ENCODE measurements around the gene KLHL29. TPM values are rescaled to one million over a fixed set of nuclear protein-coding genes. Genes with fewer than 3 reads are reported as not detected.

KLHL29 gene
- total and polyA plus RNA-seq, 2 experiments from 2014 or later: 1.5 to 6.5 TPM

DNA sequence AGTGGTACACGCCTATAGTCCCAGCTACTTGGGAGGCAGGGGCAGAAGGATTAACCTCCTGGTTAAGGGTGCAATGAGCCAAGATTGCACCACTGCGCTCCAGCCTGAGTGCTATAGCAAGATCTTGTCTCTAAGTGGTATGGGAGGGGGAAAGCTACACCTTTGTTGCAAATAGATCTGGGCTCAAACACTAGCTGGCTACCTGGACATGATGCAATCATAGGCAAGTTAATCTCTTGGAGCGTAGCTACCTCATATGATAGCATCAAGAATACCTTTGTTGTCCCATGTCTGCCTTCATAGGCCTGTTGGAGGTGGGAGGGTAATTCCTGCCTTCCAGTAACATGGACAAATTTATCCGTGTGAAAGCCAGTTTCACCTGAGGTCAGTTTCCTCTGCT lies 15.7 kb downstream of the KLHL29 start (continued):
- TF ChIP-seq, protein P1, sequence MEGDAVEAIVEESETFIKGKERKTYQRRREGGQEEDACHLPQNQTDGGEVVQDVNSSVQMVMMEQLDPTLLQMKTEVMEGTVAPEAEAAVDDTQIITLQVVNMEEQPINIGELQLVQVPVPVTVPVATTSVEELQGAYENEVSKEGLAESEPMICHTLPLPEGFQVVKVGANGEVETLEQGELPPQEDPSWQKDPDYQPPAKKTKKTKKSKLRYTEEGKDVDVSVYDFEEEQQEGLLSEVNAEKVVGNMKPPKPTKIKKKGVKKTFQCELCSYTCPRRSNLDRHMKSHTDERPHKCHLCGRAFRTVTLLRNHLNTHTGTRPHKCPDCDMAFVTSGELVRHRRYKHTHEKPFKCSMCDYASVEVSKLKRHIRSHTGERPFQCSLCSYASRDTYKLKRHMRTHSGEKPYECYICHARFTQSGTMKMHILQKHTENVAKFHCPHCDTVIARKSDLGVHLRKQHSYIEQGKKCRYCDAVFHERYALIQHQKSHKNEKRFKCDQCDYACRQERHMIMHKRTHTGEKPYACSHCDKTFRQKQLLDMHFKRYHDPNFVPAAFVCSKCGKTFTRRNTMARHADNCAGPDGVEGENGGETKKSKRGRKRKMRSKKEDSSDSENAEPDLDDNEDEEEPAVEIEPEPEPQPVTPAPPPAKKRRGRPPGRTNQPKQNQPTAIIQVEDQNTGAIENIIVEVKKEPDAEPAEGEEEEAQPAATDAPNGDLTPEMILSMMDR (conservative IDR thresholded peaks at IDR 0.05; ENCODE audit: low read depth in 2 of 2): no peak
- TF ChIP-seq, protein P2, sequence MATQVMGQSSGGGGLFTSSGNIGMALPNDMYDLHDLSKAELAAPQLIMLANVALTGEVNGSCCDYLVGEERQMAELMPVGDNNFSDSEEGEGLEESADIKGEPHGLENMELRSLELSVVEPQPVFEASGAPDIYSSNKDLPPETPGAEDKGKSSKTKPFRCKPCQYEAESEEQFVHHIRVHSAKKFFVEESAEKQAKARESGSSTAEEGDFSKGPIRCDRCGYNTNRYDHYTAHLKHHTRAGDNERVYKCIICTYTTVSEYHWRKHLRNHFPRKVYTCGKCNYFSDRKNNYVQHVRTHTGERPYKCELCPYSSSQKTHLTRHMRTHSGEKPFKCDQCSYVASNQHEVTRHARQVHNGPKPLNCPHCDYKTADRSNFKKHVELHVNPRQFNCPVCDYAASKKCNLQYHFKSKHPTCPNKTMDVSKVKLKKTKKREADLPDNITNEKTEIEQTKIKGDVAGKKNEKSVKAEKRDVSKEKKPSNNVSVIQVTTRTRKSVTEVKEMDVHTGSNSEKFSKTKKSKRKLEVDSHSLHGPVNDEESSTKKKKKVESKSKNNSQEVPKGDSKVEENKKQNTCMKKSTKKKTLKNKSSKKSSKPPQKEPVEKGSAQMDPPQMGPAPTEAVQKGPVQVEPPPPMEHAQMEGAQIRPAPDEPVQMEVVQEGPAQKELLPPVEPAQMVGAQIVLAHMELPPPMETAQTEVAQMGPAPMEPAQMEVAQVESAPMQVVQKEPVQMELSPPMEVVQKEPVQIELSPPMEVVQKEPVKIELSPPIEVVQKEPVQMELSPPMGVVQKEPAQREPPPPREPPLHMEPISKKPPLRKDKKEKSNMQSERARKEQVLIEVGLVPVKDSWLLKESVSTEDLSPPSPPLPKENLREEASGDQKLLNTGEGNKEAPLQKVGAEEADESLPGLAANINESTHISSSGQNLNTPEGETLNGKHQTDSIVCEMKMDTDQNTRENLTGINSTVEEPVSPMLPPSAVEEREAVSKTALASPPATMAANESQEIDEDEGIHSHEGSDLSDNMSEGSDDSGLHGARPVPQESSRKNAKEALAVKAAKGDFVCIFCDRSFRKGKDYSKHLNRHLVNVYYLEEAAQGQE (IDR thresholded peaks at IDR 0.05; ENCODE audit: unreplicated experiment): no peak

DNA sequence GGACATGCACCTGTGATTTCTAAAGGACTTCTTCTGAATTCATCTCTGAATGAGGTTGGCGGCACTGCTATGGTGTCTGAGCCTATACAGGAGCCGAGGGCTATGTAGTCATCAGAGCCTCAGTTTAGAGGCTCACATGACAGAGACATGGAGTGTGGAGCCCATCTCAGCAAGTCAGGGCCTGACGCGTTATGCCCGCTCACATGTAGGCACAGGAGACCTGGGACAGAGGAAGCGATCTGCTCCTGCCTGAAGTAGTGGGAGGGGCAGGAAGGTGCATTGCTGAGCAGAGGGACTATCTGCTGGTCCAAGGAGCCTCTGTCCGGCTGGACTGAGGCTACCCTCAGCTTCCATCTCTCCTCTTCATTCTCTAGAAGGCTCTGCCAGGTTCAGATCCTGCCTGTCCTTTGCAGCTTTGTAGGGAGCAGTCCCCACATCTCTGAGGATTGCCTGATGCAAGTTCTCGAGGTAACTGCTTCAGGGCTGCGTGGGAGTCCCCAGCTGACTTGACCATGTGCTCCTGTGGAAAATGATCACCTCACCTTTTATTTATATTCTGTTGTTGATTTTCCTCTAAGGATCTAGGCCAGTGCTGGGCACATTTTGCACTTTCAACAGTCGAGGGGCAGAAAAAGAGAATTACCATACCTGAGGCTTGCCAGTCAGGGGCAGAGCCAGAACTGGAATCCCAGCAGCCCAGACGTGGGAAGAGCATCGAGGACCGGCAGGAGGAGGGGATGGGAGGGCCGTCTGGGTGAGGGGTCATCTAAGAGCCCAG lies 16.6 kb downstream of the KLHL29 start:
- H2AFZ ChIP-seq: no peak overlapping the region
- no peaks in the 10 kb centered on the region for H3K27me3 ChIP-seq (ENCODE audit: insufficient read depth)
- Mint-ChIP-seq H3K9me3 (no peaks in the 10 kb centered on the region), H3K36me3 (ENCODE audit: low read depth) (no peaks in the 10 kb centered on the region), H3K27me3 (ENCODE audit: insufficient read depth, low read depth, poor library complexity) (peaks cover 3% of the 10 kb centered on the region), H3K27ac (peak overlapping the region; percentile 83; the same call in 1 of the 2 replicates), H3K4me1 (peaks cover 29% of the 10 kb centered on the region), H3K4me3 (no peak overlapping the region)
- DNase-seq (ENCODE audit: low spot score): no peak
- H3K36me3 ChIP-seq (ENCODE audit: insufficient read depth): no peaks in the 10 kb centered on the region
- H3K27ac ChIP-seq (ENCODE audit: low read depth): no peak overlapping the region
- ATAC-seq: no peak
- no peak overlapping the region for H3K4me3 ChIP-seq
- H4K20me1 ChIP-seq (replicated peaks; ENCODE audit: insufficient read depth): no peaks in the 10 kb centered on the region
- H3F3A ChIP-seq (replicated peaks; ENCODE audit: low read depth): no peaks in the 10 kb centered on the region
- no peak overlapping the region for H3K4me2 ChIP-seq
- H3K9me2 ChIP-seq (ENCODE audit: insufficient read depth): peaks cover 5% of the 10 kb centered on the region
- no peaks in the 10 kb centered on the region for H3K79me2 ChIP-seq (replicated peaks; ENCODE audit: insufficient read depth)
- peaks cover 17% of the 10 kb centered on the region for H3K4me1 ChIP-seq (ENCODE audit: insufficient read depth)
- TF ChIP-seq, protein P1 (conservative IDR thresholded peaks at IDR 0.05; ENCODE audit: low read depth in 2 of 2): no peak
- TF ChIP-seq ZNF331 (CRISPR knock-in tag; IDR thresholded peaks at IDR 0.05; ENCODE audit: low read depth) (no peak), ZNF114 (CRISPR knock-in tag; IDR thresholded peaks at IDR 0.05) (no peak)
- TF ChIP-seq, protein P2 (IDR thresholded peaks at IDR 0.05; ENCODE audit: unreplicated experiment): no peak
